Fibroblast of villous mesenchyme (primary cell): ENCODE measurements around the gene PDE4D. TPM values are rescaled to one million over a fixed set of nuclear protein-coding genes. Genes with fewer than 3 reads are reported as not detected.
A peak's percentile ranks its signal among the peaks of the same experiment; 100 is the strongest.

ENCODE experiments used
- DNase-seq: peaks from one replicate; pipeline ENCODE4 v3.0.0-alpha.2; 2010; ENCODE audit warnings: low read depth
- H3K4me3 ChIP-seq: 2 replicates; pipeline ENCODE4 v1.5.1; 2011; ENCODE audit warnings: low read depth, mild to moderate bottlenecking, low read length
- CTCF ChIP-seq: IDR thresholded peaks from 2 replicates; pipeline ENCODE4 v1.5.1; 2012; ENCODE audit warnings: low read depth, mild to moderate bottlenecking, low read length; ENCODE audit not compliant: insufficient read depth
- total RNA-seq: library from RNA; depleted of rRNA; stranded (reverse); fragments of >200 nt; gene quantifications from 2 replicates; pipeline ENCODE4 v1.2.3, GENCODE V29; 2012

Gene PDE4D
- total RNA-seq, 1 donor: 6.0 TPM

- no peak overlapping the region for H3K4me3 ChIP-seq
- no peak for TF ChIP-seq CTCF
- no peak for DNase-seq
Measured at GRCh38 chr5:59569158-59569557, 324.4 kb downstream of the PDE4D start.

DNA sequence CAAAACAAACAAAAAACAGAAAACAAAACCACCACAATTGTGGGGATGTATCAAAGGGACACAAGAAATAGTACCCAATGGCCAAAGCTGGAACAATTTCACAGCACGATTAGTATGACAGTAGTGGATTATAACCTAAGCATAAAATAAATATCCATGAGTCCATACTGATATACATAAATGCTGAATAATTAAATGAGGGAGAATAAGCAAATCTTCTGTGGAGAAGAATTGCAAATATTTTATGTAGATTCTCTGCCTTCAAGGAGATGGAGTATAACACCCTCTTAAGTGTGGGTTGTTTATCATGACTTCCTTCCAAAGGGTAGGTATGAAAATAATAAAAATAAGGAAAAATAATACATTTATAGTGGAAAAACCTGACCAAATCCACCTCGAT, 325.4 kb downstream of the PDE4D start:
- DNase-seq: no peak
- no peak for TF ChIP-seq CTCF
- H3K4me3 ChIP-seq: no peak overlapping the region

GRCh38 chr5:59565551-59565950, 328.0 kb downstream of the PDE4D start:
- TF ChIP-seq CTCF: no peak
- DNase-seq: no peak
- H3K4me3 ChIP-seq: no peak overlapping the region

GRCh38 chr5:59564895-59565294, 328.6 kb downstream of the PDE4D start:
- H3K4me3 ChIP-seq: no peak overlapping the region
- no peak for TF ChIP-seq CTCF
- no peak for DNase-seq

DNA sequence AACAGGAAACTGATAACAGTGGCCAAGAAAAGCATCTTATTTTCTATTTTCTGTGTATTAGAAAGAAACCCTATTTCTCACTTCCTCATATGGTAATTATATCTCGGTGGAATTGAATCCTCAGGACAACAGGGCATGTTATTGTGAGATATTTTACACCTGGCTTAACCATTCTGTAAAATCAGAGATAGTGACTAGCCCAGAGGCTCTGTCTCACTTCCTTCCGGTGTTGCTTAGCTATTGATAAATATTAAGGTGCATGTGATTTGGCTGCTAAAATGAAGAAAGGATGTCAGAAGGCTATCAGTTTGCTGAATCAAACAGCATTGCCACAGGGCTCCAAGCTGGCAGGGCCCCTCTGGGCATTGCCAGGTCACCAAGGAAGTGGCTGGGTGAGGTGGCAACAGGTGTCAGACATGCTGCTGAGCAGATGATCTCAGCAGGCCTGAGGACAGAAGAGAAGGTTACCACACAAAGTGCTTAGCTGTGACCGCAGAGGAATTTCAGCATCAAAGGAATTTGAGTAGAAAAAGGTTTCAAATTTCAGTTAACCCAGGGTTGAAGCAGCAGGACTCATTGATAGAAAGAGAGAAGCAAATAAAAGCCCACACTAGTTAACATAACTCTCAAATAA, 330.7 kb downstream of the PDE4D start:
- no peak overlapping the region for H3K4me3 ChIP-seq
- TF ChIP-seq CTCF: no peak
- peak; percentile 60 for DNase-seq

DNA sequence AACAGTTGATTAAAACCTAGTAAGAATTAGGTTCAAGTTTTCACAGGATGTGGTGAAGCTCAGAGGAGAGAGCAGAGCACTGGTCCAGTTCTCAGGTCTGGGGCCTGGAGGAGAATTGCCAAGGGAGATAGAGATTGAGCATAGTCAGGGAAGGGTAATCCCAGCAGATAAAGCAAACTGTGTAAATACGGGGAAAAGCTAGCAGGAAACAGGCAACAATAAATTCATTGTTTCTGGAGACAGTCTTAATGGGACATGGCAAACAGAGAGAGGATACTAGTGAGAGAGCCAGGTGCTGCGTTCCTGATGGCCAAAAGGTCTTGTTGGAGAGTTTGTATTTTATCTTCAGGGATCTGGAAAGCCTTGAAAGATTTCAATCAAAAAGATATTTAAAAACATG, 333.0 kb downstream of the PDE4D start:
- no peak overlapping the region for H3K4me3 ChIP-seq
- no peak for DNase-seq
- no peak for TF ChIP-seq CTCF

DNA sequence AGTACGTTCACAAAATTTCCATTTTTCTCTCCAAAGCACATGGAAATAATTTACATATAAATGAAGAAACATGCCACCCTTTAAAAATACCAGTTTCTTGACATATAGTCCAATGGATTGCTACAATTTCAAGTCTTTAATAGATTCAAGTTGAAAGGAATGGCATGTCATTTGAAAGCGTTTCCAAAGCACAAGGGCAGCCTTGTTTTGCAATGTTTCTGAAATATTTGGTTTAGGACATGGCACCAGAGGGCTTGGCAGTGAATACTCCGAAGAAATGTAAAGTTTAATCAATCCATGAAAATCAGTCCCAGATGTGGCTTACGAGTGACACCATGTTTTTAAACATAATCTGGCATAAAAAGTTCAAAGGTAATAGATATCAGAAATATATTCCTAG, 333.7 kb downstream of the PDE4D start:
- no peak overlapping the region for H3K4me3 ChIP-seq
- no peak for DNase-seq
- TF ChIP-seq CTCF: no peak
